Kidney tubule cell (primary cell): ENCODE results near the gene OR11H7.
"Not testable (repeated sequence)": the region's sequence is repeated elsewhere in the genome, so short reads cannot be mapped to it uniquely, and the experiment has no call there.

ENCODE experiments used
- DNase-seq: peaks from one replicate; pipeline ENCODE4 v3.0.0-alpha.2; 2018; ENCODE audit warnings: low spot score

Gene OR11H7

GRCh38 chr14:20278414-20278813, 49.6 kb downstream of the OR11H7 start:
- peak; percentile 67 for DNase-seq

- not testable (repeated sequence) for DNase-seq
Measured at GRCh38 chr14:20280265-20280664, 51.5 kb downstream of the OR11H7 start.
